OCI-LY1 (cell line): ENCODE data around the gene MPC2.

Experiments
- H2AFZ ChIP-seq: fragments of 200-600 bp; sonication (generic), shearing (Covaris generic); 2 replicates; pipeline ENCODE4 v1.6.0; 2014; ENCODE audit warnings: antibody characterized with exemption, mild to moderate bottlenecking, low read length
- H3F3A ChIP-seq: fragments of 200-600 bp; sonication (generic), shearing (Covaris generic); 2 replicates; pipeline ENCODE4 v1.6.0; 2014; ENCODE audit warnings: mild to moderate bottlenecking, antibody characterized with exemption, low read length, moderate library complexity; ENCODE audit not compliant: insufficient read depth
- H3K27ac ChIP-seq: fragments of 200-600 bp; sonication (generic); 2 replicates; pipeline ENCODE4 v1.5.1; 2014; ENCODE audit warnings: low read length, mixed run types, mild to moderate bottlenecking, low read depth; ENCODE audit not compliant: poor library complexity, severe bottlenecking
- H3K27me3 ChIP-seq: fragments of 200-600 bp; sonication (generic); 2 replicates; pipeline ENCODE4 v1.6.0; 2014; ENCODE audit warnings: antibody characterized with exemption, mild to moderate bottlenecking, low read length, moderate library complexity; ENCODE audit not compliant: insufficient read depth
- H3K36me3 ChIP-seq: fragments of 200-600 bp; sonication (generic); 2 replicates; pipeline ENCODE4 v1.6.1; 2014; ENCODE audit warnings: mild to moderate bottlenecking, antibody characterized with exemption, low read length, moderate library complexity, mixed read lengths; ENCODE audit not compliant: insufficient read depth
- H3K4me1 ChIP-seq: fragments of 200-600 bp; sonication (generic); 2 replicates; pipeline ENCODE4 v1.5.1; 2014; ENCODE audit warnings: mild to moderate bottlenecking, low read length, moderate library complexity; ENCODE audit not compliant: insufficient read depth, severe bottlenecking
- H3K4me2 ChIP-seq: fragments of 200-600 bp; sonication (generic), shearing (Covaris generic); 2 replicates; pipeline ENCODE4 v1.6.1; 2014; ENCODE audit warnings: low read length
- H3K4me3 ChIP-seq: fragments of 200-600 bp; sonication (generic); 2 replicates; pipeline ENCODE4 v1.5.1; 2014; ENCODE audit warnings: low read length, low read depth, mild to moderate bottlenecking, mixed read lengths; ENCODE audit not compliant: poor library complexity, severe bottlenecking
- H3K79me2 ChIP-seq: fragments of 200-600 bp; shearing (Covaris generic); 2 replicates; pipeline ENCODE4 v1.6.1; 2016; ENCODE audit warnings: mixed run types, low read length, mixed read lengths; ENCODE audit not compliant: insufficient read depth
- H3K9ac ChIP-seq: fragments of 200-600 bp; sonication (generic), shearing (Covaris generic); 2 replicates; pipeline ENCODE4 v1.6.1; 2014; ENCODE audit warnings: mild to moderate bottlenecking, low read length, mixed read lengths
- H3K9me2 ChIP-seq: fragments of 200-600 bp; sonication (generic), shearing (Covaris generic); 2 replicates; pipeline ENCODE4 v1.6.1; 2014; ENCODE audit warnings: low read depth, mild to moderate bottlenecking, low read length, mixed read lengths
- H3K9me3 ChIP-seq: fragments of 200-600 bp; shearing (Covaris generic); 2 replicates; pipeline ENCODE4 v1.6.1; 2014; ENCODE audit warnings: low read length, mixed read lengths
- H4K20me1 ChIP-seq: fragments of 200-600 bp; sonication (generic), shearing (Covaris generic); 2 replicates; pipeline ENCODE4 v1.6.0; 2016; ENCODE audit warnings: mild to moderate bottlenecking, low read length; ENCODE audit not compliant: insufficient read depth
- EZH2 ChIP-seq: fragments of 200-600 bp; sonication (generic), shearing (Covaris generic); IDR thresholded peaks from 2 replicates; pipeline ENCODE4 v1.8.0; 2017; ENCODE audit warnings: borderline replicate concordance, mixed run types, mild to moderate bottlenecking, antibody characterized with exemption, low read length, moderate library complexity, mixed read lengths
- TF ChIP-seq, protein P1 (sequence below): fragments of 200-600 bp; sonication (generic), shearing (Covaris generic); IDR thresholded peaks from 2 replicates; pipeline ENCODE4 v1.5.1; 2017; ENCODE audit warnings: mild to moderate bottlenecking, antibody characterized with exemption, low read length, moderate library complexity, mixed read lengths

MPC2 gene

DNA sequence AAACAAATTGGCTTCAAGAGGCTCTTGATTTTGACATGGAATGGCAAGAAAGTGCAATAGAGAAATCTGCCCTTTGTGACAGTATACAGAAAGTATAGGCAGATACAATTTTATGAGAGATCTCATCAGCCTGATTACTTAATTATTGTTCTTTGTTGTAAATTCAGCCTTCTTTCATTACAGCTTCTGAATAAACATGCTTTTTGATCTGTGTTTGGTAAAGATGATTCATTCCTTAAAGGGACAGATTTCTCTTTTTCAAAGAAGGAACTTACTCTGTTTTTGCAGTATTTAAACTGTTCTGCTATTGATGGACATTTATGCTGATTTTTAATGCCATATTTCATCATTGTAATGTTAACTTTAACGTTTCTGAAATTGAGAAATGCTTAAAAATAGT lies 13.7 kb upstream of the MPC2 start:
- Histone ChIP-seq H3K4me2 (no peak overlapping the region), H3K27me3 (no peaks in the 10 kb centered on the region), H3K79me2 (peaks cover 49% of the 10 kb centered on the region), H4K20me1 (no peaks in the 10 kb centered on the region), H3K4me3 (no peak overlapping the region), H3K36me3 (peaks cover 30% of the 10 kb centered on the region), H3K9me2 (no peaks in the 10 kb centered on the region), H3K4me1 (no peaks in the 10 kb centered on the region), H3F3A (no peaks in the 10 kb centered on the region), H3K27ac (no peak overlapping the region), H3K9ac (no peak overlapping the region), H3K9me3 (no peaks in the 10 kb centered on the region), H2AFZ (no peak overlapping the region)
- no peak for TF ChIP-seq EZH2

GRCh38 chr1:167949785-167950184 lies 12.9 kb upstream of the MPC2 start:
- Histone ChIP-seq H3K4me2 (no peak overlapping the region), H3K4me1 (no peaks in the 10 kb centered on the region), H3K9me2 (no peaks in the 10 kb centered on the region), H3K36me3 (peaks cover 22% of the 10 kb centered on the region), H3K27me3 (no peaks in the 10 kb centered on the region), H3K4me3 (no peak overlapping the region), H3K9ac (no peak overlapping the region), H3K79me2 (peaks cover 56% of the 10 kb centered on the region), H3F3A (no peaks in the 10 kb centered on the region), H3K9me3 (no peaks in the 10 kb centered on the region), H4K20me1 (no peaks in the 10 kb centered on the region), H2AFZ (no peak overlapping the region), H3K27ac (no peak overlapping the region)
- TF ChIP-seq, protein P1, sequence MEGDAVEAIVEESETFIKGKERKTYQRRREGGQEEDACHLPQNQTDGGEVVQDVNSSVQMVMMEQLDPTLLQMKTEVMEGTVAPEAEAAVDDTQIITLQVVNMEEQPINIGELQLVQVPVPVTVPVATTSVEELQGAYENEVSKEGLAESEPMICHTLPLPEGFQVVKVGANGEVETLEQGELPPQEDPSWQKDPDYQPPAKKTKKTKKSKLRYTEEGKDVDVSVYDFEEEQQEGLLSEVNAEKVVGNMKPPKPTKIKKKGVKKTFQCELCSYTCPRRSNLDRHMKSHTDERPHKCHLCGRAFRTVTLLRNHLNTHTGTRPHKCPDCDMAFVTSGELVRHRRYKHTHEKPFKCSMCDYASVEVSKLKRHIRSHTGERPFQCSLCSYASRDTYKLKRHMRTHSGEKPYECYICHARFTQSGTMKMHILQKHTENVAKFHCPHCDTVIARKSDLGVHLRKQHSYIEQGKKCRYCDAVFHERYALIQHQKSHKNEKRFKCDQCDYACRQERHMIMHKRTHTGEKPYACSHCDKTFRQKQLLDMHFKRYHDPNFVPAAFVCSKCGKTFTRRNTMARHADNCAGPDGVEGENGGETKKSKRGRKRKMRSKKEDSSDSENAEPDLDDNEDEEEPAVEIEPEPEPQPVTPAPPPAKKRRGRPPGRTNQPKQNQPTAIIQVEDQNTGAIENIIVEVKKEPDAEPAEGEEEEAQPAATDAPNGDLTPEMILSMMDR: no peak
- TF ChIP-seq EZH2: no peak

DNA sequence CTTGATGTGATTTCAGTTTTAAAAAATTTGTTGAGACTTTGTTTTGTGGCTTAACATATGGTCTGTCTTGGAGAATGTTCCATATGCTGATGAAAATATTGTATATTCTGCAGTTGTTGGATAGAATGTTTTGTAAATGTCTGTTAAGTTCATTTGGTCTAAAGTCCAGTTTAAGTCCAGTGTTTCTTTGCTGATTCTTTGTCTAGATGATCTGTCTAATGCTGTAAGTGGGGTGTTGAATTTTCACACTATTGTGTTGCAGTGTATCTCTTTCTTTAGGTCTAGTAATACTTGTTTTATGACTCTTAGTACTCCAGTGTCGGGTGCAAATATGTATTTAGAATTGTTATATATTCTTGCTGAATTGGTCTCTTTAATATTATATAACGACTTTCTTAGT lies 10.9 kb upstream of the MPC2 start:
- Histone ChIP-seq H3K9me3 (no peaks in the 10 kb centered on the region), H3K4me1 (no peaks in the 10 kb centered on the region), H4K20me1 (no peaks in the 10 kb centered on the region), H3F3A (no peaks in the 10 kb centered on the region), H3K36me3 (peaks cover 5% of the 10 kb centered on the region), H3K27ac (no peak overlapping the region), H3K79me2 (peaks cover 73% of the 10 kb centered on the region), H3K9me2 (no peaks in the 10 kb centered on the region), H3K27me3 (no peaks in the 10 kb centered on the region), H3K4me3 (no peak overlapping the region), H2AFZ (no peak overlapping the region), H3K4me2 (no peak overlapping the region), H3K9ac (no peak overlapping the region)
- no peak for TF ChIP-seq EZH2

- TF ChIP-seq, protein P1: no peak
- no peak for TF ChIP-seq EZH2
- no peaks in the 10 kb centered on the region for H3K27me3 ChIP-seq
- H3K9ac ChIP-seq: no peak overlapping the region
- H3K4me1 ChIP-seq: peaks cover 6% of the 10 kb centered on the region
- peaks cover 12% of the 10 kb centered on the region for H3K36me3 ChIP-seq
- H3K27ac ChIP-seq: no peak overlapping the region
- H3K4me2 ChIP-seq: no peak overlapping the region
- no peaks in the 10 kb centered on the region for H3K9me3 ChIP-seq
- no peaks in the 10 kb centered on the region for H3K9me2 ChIP-seq
- no peak overlapping the region for H3K4me3 ChIP-seq
- peaks cover 92% of the 10 kb centered on the region for H3K79me2 ChIP-seq
- H3F3A ChIP-seq: no peaks in the 10 kb centered on the region
- H2AFZ ChIP-seq: no peak overlapping the region
- no peaks in the 10 kb centered on the region for H4K20me1 ChIP-seq
Observed at GRCh38 chr1:167943541-167943940, 6.7 kb upstream of the MPC2 start.
